Activated CD4-positive, alpha-beta T cell treated with anti-CD3 and anti-CD28 coated beads, Interleukin-10, Interleukin-2, amounts not matched to agents 100 ng/mL and 50 ng/mL, durations not matched to agents 16 hours and 8 hours (primary cell): ENCODE measurements around the gene ELMO3.

Experiments used
- DNase-seq: peaks from one replicate; pipeline ENCODE4 v3.0.0-alpha.2; 2020

The ELMO3 gene

GRCh38 chr16:67199808-67200198 is 872 bp downstream of the ELMO3 start:
- DNase-seq: no peak

DNA sequence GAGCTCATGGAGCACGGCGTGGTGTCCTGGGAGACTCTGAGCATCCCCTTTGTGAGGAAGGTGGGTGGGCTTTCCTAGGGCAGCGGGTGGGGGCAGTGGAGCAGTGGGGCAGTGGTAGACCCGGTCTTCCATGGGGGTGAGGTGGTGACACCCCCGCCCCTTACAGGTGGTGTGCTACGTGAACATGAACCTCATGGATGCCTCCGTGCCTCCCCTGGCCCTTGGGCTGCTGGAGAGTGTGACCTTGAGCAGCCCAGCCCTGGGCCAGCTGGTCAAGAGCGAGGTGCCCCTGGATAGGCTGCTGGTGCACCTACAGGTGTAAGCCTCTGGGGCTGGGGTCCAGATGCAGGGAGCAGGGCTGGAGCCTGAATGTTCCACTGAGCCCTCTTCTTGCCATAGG is 1.6 kb downstream of the ELMO3 start:
- no peak for DNase-seq

- no peak for DNase-seq
These were observed 2.7 kb downstream of the ELMO3 start for GRCh38 chr16:67201411-67202345.

DNA sequence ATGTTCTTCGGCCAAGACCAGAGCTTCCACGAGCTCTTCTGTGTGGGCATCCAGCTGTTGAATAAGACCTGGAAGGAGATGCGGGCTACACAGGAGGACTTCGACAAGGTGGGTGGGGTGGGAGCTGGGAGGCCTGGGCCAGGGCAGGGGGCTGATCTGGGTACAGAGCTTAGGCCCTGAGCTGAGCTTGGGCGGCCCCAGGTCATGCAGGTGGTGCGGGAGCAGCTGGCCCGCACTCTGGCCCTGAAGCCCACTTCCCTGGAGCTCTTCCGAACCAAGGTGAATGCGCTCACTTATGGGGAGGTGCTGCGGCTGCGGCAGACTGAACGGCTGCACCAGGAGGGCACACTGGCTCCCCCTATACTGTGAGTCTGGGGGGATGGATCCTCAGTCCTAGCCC is 3.5 kb downstream of the ELMO3 start:
- no peak for DNase-seq

- no peak for DNase-seq
These were observed 4.1 kb downstream of the ELMO3 start for GRCh38 chr16:67202956-67203493.

DNA sequence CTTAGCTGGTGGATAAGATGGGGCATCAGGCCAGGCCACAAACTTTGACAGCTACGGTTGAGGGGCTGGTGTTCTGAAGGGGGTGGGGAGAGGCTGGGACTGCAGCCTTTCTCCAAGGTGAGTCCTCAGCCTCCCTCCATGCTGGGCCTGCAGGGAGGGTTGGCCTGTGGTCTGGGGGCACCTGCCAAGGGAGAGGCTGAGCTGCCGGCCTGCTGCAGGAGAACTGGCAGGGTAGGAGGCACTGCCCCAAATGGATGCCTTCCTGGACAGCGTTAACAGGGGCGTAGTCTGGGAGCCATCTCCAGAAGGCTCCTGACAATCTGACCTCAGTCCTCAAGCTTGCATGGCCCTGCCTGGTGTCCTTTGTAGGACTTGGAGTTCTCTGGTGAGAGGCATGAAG is 5.1 kb downstream of the ELMO3 start:
- DNase-seq: no peak

DNA sequence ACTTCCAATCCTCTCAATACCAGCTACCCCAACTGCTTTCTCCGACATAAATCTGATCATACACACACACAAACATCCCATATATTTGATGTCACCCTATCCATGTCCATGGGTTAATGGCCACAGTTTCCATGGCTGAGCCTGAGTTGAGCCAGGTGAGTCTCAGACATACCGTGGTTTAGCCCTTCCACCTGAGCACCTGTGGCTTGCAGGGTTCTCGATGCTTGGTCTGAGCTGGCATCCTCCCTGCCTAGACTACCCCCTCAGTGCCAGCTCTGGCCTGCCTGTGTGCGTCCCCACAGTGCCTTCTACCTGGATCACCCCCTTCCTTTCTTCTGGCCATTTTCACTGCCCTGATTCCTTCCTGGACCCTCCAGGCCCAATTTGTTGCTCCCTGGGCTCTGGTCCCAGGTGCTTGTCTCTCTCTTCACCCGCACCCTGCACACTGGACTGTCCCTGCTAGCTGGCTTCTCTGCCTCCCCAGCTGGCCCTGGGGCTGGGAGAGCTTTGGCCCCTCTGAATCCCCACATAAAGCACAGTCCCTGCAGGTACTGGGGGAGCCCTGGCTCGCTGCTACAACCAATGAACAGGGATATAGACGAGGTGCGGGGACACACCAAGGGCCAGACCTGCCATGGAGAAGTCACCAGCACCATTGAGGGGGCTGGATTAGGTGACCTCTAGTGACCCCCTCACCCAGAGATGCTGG is 7.4 kb downstream of the ELMO3 start:
- DNase-seq: no peak

DNA sequence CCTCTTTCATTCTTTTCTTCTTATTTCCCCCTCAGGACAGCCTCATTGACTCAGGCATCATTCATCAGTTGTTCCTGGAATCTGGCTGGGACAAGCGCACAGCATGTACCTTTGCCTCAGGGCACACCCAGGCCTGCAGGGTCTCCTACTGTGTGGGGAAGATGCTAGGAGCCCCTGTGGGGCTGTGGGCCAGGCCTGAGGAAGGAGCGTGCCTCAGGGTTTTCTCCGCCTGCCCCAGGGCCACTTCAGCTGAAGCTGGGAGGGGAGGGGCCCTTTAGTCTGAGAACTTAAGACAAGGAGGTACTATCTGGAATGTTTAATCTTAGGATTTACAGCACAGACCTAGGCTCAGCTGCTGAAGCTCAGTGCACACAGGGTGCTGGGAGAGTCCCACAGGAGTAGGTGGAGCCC is 7.9 kb downstream of the ELMO3 start:
- DNase-seq: no peak

DNA sequence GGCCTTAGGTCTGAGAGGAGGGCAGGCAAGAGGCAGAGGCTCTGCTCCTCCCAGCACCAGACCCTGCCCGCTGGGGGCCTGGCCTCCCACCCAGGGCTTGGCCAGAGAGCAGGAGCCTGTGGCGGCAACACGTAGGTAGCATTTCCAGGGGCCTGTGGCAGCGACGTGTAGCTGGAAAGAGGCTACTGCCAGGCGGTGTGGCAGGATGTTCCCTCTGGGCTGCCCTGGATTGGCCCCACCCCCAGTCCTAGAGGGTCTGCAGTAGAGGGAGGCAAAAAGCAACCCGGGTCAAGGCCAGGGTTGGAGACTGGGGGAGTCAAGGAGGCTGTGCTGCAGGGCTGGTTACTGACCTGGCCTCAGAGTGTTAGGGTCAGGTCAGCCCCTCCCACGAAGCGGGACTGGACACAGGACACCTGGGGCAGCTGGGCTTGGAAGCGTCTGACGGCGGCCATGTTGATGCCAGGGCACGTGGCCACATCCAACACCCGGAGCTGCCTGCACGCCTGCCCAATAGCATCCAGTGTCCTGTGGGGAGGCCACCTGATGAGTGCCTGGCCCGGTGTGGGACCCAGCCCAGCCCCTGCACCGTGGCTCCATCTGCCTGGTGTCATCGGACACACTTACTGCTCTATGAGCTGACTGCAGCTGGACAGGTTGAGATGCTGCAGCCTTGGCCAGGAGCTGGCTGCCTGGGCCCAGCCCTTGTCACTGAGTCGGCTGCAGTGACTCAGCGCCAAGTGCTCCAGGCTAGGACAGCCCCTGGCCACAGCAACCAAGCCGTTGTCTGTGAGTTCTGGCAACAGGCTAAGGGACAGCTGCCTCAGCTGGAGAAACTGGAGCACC is 8.5 kb downstream of the ELMO3 start:
- DNase-seq: no peak

DNA sequence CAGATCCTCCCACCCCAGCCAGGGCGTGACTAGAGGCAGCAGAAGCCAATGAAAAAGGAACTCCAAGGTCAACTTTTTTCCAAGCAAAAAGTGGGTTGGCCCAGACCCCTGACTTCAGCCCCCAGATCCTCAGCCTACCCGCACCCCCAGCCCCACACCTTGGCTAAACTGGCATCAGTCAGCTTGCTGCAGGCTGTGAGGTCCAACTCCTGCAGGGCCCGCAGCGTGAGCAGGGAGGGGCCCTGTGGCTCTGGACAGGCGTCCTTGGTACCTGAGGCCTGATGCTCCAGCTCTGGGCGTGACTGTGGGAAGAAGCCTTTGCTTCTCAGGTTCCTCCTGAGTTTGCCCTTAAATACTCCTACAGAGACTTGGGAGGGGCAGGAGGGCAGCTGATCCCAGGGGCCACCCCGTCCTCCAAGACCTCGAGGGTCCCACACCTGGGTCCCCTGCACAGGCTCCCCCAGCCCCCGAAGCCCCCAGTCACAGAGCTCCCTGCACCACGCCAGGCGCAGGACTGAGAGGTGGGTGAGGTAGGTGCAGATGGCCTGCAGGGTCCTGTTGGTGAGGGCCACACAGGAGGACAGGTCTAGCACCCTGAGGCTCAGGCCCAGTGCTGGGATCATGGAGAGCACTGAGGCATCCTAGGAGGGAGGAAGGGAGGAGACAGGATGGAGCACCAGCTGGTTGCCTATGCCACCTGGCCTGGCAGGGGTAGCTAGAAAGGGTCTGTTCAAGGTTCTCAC is 9.4 kb downstream of the ELMO3 start:
- DNase-seq: no peak

GRCh38 chr16:67209565-67209964 is 10.6 kb downstream of the ELMO3 start:
- no peak for DNase-seq

GRCh38 chr16:67210069-67210937 is 11.4 kb downstream of the ELMO3 start:
- DNase-seq: no peak

DNA sequence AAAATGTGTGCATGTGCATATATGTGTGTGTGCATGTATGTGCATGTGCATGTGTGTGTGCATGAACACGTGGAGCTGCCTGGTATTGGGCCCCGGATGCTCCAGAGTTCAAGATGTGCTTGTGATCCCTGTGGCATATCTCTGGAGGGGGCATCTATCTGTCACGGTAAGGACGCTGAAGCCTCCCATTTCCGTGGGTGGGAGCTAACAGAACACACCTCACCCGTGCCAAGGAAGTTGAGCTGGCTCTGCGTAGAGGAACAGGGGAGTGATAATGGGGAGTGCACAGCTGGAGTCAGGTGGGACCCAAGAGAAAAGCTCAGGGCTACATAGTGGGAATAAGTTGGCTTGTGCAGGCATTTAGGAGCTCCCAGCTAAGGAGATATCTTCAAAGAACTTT is 12.7 kb downstream of the ELMO3 start:
- no peak for DNase-seq

DNA sequence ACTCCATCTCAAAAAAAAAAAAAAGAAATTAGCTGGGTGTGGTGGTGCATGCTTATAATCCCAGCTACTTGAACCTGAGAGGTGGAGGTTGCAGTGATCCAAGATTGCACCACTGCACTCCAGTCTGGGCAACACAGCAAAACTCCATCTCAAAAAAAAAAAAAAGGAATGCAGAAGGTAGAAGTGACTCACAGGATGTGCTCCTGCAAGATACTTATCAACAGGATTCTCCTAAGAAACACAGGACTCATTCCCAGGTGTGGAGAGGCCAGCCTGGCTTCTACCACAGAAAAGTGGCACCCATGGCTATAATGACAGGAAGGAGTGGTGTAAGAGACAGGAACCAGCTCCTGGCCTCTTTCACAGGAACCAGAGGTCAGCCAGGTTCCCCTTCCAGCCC is 13.8 kb downstream of the ELMO3 start:
- no peak for DNase-seq

DNA sequence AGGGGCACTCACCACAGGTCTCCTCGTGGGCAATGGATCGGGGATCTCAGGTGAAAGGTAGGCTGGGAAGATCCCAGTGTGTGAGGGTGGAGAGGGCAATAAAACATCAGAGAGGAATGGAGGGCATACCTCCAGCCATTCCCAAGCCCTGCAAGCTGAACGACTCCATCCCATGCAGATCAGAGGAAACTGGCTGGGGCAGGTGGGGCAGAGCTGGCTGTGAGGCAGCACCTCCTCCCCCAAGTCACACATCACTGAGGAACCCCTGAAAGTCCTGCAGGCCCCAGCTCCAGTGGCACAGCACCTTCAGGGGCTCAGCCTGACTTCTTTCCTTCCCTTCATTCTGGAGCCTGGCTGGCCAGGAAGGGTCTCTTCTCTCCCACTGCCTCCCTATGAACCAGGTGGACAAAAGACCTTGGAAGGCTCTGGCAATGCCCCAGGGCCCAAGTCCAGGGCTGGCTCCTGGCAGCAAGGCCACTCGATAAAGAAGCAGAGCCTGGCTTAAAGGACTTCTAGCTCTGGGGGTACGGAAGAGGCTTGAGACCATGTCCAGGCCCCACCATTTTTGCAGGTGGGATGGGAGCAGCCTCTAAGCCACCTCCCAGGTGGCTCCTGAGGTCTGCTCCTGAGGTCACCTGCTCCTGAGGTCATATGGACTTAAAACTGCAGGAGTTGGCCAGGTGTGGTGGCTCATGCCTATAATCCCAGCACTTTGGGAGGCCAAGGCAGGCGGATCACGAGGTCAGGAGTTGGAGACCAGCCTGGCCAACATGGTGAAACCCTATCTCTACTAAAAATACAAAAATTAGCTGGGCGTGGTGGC is 14.5 kb downstream of the ELMO3 start:
- no peak for DNase-seq

DNA sequence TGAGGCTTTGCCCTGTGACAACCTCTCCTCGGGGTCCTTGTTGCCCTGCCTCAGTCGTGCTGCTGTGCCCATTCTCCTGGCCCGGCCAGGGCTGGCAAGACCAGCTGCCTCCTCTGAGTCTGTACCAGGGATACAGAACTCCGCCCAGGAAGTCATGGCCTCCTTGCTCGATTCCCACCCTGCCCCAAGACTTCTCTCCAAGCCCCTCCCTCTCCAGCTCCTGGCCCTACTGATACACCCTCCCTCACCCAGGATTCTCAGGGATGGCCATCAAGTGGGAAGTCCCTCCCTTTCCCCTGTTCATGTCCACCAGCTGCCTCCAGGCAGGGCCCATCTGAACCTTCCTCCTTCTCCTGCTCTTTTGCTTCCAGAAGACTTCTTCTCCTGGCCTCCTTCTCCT is 16.8 kb downstream of the ELMO3 start:
- DNase-seq: no peak

- no peak for DNase-seq
These were observed 17.9 kb downstream of the ELMO3 start for GRCh38 chr16:67216612-67217490.

GRCh38 chr16:67223992-67224391 is 25.1 kb downstream of the ELMO3 start:
- no peak for DNase-seq

DNA sequence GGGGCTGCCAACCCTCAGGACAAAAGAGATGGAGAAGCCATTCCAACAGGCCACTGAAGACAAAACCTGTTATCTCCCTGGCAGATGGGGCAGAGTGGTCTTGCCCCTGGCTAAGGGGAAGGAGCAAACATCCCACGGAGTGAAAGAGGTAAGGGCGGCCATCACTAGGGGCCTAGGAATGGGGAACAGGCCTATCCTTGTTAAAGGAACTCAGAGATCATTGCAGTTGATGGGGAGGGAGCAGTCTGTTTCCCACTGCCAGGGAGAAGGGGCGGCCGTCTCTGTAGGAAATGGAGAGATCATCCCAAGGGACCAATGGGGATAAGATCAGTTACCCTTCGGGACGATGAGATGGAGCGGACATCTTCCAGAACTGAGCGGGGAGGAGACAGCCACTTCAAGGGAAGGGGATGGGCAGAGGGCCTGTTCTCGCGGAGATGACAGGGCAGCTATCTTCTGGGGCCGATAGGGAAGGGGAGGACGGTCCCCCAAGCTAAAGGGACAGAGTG is 27.4 kb downstream of the ELMO3 start:
- DNase-seq: no peak
